Neuron (in vitro differentiated cells): Measurements from ENCODE around the gene DENND1A.

Experiments
- H2AFZ ChIP-seq: one replicate; pipeline ENCODE4 v1.6.1; 2013; ENCODE audit warnings: low read depth, mild to moderate bottlenecking, inconsistent platforms, low read length, moderate library complexity
- H3K27me3 ChIP-seq: one replicate; pipeline ENCODE4 v1.6.1; 2013; ENCODE audit warnings: low read length; ENCODE audit not compliant: insufficient read depth
- H3K36me3 ChIP-seq: one replicate; pipeline ENCODE4 v1.6.1; 2013; ENCODE audit warnings: low read length; ENCODE audit not compliant: insufficient read depth
- H3K4me1 ChIP-seq: one replicate; pipeline ENCODE4 v1.6.1; 2013; ENCODE audit warnings: low read length; ENCODE audit not compliant: insufficient read depth
- H3K4me3 ChIP-seq: 2 replicates; pipeline ENCODE4 v1.5.1; 2013; ENCODE audit warnings: mild to moderate bottlenecking, low read length, moderate library complexity
- H3K9me3 ChIP-seq: one replicate; pipeline ENCODE4 v1.6.1; 2013; ENCODE audit warnings: low read length

Gene DENND1A

DNA sequence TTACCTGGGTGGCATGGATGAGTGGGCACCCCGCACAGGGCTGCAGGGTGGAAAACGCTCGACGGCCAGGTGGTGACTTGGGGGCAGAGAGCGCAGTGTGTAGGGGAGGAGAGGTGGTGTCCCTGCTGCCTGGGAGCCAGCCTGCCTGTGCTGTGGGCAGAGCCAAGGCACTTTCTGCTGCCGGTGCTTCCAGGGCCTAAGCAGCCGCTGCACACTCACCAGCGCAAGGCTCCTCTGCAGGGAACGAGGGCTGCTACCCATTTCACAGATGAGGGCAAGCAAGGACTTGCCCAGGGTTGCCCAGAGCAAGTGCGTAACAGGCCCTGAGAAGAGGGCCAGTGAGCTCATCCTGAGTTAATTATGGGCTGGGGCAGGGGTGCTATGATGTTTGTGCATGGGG lies 511.4 kb downstream of the DENND1A start:
- H2AFZ ChIP-seq, result no peak overlapping the region
- peaks cover 53% of the 10 kb centered on the region for H3K4me1 ChIP-seq

GRCh38 chr9:123418052-123418430 lies 511.9 kb downstream of the DENND1A start:
- H3K4me1 ChIP-seq, result peaks cover 53% of the 10 kb centered on the region

More for the DNA sequence above, 511.4 kb downstream of the DENND1A start:
- H3K4me3 ChIP-seq, result no peak overlapping the region
- H3K36me3 ChIP-seq, result no peaks in the 10 kb centered on the region
- no peaks in the 10 kb centered on the region for H3K9me3 ChIP-seq
- H3K27me3 ChIP-seq, result no peaks in the 10 kb centered on the region

GRCh38 chr9:123417289-123418051 lies 512.5 kb downstream of the DENND1A start:
- Histone ChIP-seq H3K27me3 (no peaks in the 10 kb centered on the region), H3K36me3 (no peaks in the 10 kb centered on the region), H3K9me3 (no peaks in the 10 kb centered on the region), H3K4me1 (peaks cover 49% of the 10 kb centered on the region), H3K4me3 (no peak overlapping the region), H2AFZ (no peak overlapping the region)

More at GRCh38 chr9:123418052-123418430, 511.9 kb downstream of the DENND1A start:
- no peaks in the 10 kb centered on the region for H3K36me3 ChIP-seq
- H3K9me3 ChIP-seq, result no peaks in the 10 kb centered on the region
- H3K4me3 ChIP-seq, result no peak overlapping the region
- H3K27me3 ChIP-seq, result no peaks in the 10 kb centered on the region
- no peak overlapping the region for H2AFZ ChIP-seq

DNA sequence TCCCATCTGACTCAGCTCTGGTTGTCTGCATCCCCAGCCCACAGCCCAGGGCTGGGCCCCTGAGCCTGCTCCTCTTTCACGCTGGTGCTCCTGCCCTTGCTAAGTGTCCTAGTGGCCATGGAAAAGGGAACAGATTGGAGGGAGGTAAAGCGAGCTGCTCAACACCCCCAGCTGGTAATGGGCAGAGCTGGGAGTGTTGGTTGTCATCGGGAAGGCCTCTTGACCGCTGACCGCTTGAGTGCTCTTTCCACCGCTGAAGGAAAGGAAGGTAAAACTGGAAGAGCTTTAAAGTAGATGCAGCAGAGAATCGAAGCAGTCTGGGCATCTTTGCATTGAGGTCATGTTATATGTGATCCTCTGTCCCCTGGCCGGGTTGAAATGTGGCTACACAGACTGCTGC lies 513.8 kb downstream of the DENND1A start:
- peaks cover 36% of the 10 kb centered on the region for H3K4me1 ChIP-seq
- H3K4me3 ChIP-seq, result no peak overlapping the region
- no peaks in the 10 kb centered on the region for H3K36me3 ChIP-seq
- H3K27me3 ChIP-seq, result no peaks in the 10 kb centered on the region
- no peaks in the 10 kb centered on the region for H3K9me3 ChIP-seq
- no peak overlapping the region for H2AFZ ChIP-seq

- no peak overlapping the region for H2AFZ ChIP-seq
- H3K4me3 ChIP-seq, result no peak overlapping the region
- H3K36me3 ChIP-seq, result no peaks in the 10 kb centered on the region
- peaks cover 26% of the 10 kb centered on the region for H3K4me1 ChIP-seq
- H3K9me3 ChIP-seq, result no peaks in the 10 kb centered on the region
- no peaks in the 10 kb centered on the region for H3K27me3 ChIP-seq
Observed at GRCh38 chr9:123414936-123415930, 514.7 kb downstream of the DENND1A start.

- H3K4me1 ChIP-seq, result peaks cover 16% of the 10 kb centered on the region
- no peaks in the 10 kb centered on the region for H3K36me3 ChIP-seq
- no peak overlapping the region for H3K4me3 ChIP-seq
- no peaks in the 10 kb centered on the region for H3K9me3 ChIP-seq
- no peaks in the 10 kb centered on the region for H3K27me3 ChIP-seq
- no peak overlapping the region for H2AFZ ChIP-seq
Observed at GRCh38 chr9:123414204-123414603, 515.7 kb downstream of the DENND1A start.

DNA sequence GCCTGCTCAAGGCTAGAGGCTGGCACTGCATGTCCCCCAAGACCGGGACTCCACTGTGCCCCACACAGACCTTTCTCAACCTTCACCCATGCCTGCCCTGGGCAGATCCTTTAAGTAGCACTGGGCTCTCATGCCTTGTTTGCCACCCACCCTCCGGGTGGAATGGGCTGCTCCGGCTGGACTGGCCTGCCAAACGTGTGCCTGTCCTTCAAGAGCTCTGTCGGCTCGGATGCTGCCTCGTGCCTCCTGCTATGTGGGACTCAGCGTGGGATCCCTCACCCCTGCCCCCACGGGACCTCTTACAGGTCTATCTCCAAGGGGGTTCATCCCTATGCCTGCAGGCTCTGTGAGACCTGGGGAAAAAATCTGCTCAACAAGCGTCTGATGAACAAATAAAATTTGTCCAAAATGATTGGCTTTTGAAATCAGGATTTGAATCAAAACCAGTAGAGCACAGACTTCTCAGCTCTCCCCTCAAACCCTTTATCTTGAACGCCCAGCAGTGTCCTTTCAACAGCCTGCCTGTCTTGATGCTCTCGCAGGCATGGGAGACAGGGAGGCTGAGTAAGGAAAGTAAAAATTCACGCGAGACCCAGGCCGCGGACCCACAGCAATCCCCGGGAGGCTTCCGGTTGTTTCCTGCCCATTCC lies 517.6 kb downstream of the DENND1A start:
- H3K36me3 ChIP-seq, result no peaks in the 10 kb centered on the region
- no peaks in the 10 kb centered on the region for H3K9me3 ChIP-seq
- H3K27me3 ChIP-seq, result no peaks in the 10 kb centered on the region
- no peak overlapping the region for H3K4me3 ChIP-seq
- H3K4me1 ChIP-seq, result peaks cover 10% of the 10 kb centered on the region
- H2AFZ ChIP-seq, result no peak overlapping the region

GRCh38 chr9:123411636-123412035 lies 518.3 kb downstream of the DENND1A start:
- no peak overlapping the region for H3K4me3 ChIP-seq
- no peaks in the 10 kb centered on the region for H3K9me3 ChIP-seq

DNA sequence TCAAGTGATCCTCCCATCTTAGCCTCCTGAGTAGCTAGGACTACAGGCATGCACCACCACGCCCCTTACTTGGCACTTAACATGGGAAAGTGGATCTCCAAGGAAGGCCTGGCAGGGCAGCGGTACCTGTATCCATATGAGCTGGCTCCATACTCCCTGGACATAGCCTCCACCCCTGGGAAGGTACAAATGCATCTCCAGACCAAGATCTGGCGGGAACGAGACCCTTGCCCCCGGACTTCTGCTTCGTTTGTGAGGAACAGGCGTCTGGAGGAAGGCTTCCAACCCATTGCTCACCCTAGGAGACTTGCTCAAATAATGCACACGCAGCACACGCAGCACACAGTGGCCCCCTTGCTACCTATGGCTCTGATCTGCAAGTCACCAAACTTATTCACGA lies 518.7 kb downstream of the DENND1A start:
- no peaks in the 10 kb centered on the region for H3K36me3 ChIP-seq
- H2AFZ ChIP-seq, result no peak overlapping the region
- H3K4me1 ChIP-seq, result peaks cover 20% of the 10 kb centered on the region
- H3K9me3 ChIP-seq, result no peaks in the 10 kb centered on the region
- H3K4me3 ChIP-seq, result no peak overlapping the region
- H3K27me3 ChIP-seq, result no peaks in the 10 kb centered on the region

More at GRCh38 chr9:123411636-123412035, 518.3 kb downstream of the DENND1A start:
- H3K36me3 ChIP-seq, result no peaks in the 10 kb centered on the region
- H3K4me1 ChIP-seq, result peaks cover 16% of the 10 kb centered on the region
- no peaks in the 10 kb centered on the region for H3K27me3 ChIP-seq
- H2AFZ ChIP-seq, result no peak overlapping the region

DNA sequence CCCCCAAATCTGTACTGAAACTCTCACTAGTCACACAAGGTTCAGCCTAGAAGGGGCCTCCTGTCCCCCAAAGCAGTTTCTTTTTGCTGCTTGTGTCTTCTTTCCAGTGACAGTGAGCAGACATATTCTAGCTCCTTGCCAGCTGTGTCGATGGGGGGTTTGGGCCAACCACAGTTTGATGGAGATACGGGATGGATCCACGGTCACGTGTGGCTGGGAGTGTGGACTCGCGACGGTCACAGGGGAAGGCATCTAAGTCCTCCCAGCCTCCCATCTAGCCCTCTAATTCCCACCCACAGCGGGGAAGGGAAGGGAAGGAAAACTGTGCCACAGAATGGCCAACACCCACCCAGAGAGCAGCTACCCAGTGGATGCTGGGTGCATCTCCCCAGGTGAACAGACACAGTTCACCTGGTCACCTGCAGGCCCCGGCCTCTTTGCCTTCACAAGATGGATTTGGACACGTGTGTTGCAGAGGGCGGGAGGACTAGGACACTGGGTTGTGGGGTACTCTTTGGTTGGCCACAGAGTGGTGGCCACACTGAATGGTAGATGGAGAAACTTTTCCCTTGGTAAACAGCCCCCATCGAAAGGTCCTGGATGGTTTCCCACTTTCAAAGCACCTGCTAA lies 519.5 kb downstream of the DENND1A start:
- Histone ChIP-seq H2AFZ (no peak overlapping the region), H3K9me3 (no peaks in the 10 kb centered on the region), H3K4me1 (peaks cover 24% of the 10 kb centered on the region), H3K36me3 (no peaks in the 10 kb centered on the region), H3K27me3 (no peaks in the 10 kb centered on the region), H3K4me3 (no peak overlapping the region)

- Histone ChIP-seq H3K36me3 (no peaks in the 10 kb centered on the region), H3K4me1 (peaks cover 25% of the 10 kb centered on the region), H3K27me3 (no peaks in the 10 kb centered on the region), H2AFZ (no peak overlapping the region), H3K4me3 (no peak overlapping the region), H3K9me3 (no peaks in the 10 kb centered on the region)
Observed at GRCh38 chr9:123408313-123409262, 521.3 kb downstream of the DENND1A start.
